HepG2 (cell line): Measurements from ENCODE around the gene PDZD7. TPM values are rescaled to one million over a fixed set of nuclear protein-coding genes. Genes with fewer than 3 reads are reported as not detected.

Source experiments
- AKAP8 ChIP-seq: sonication (generic); formaldehyde crosslinking; IDR thresholded peaks from 2 replicates; pipeline ENCODE4 v1.5.1; 2020; ENCODE audit warnings: mild to moderate bottlenecking, missing genetic modification reagents
- GFI1 ChIP-seq: sonication (generic); formaldehyde crosslinking; IDR thresholded peaks from 2 replicates; pipeline ENCODE4 v1.5.0; 2020; ENCODE audit warnings: missing genetic modification reagents, mild to moderate bottlenecking, borderline replicate concordance
- HIVEP1 ChIP-seq: sonication (generic); formaldehyde crosslinking; IDR thresholded peaks from 2 replicates; pipeline ENCODE4 v1.4.0; 2020; ENCODE audit warnings: mild to moderate bottlenecking, missing genetic modification reagents
- MLLT10 ChIP-seq: sonication (generic); formaldehyde crosslinking; IDR thresholded peaks from 2 replicates; pipeline ENCODE4 v1.4.0; 2020; ENCODE audit warnings: missing genetic modification reagents
- NCOA1 ChIP-seq: sonication (generic); formaldehyde crosslinking; IDR thresholded peaks from 2 replicates; pipeline ENCODE4 v1.9.0; 2021; ENCODE audit warnings: missing genetic modification reagents
- NR2F2 ChIP-seq: IDR thresholded peaks from 2 replicates; pipeline ENCODE4 v1.6.1; 2012; ENCODE audit warnings: low read depth, inconsistent platforms, borderline replicate concordance
- PHB2 ChIP-seq: fragments of 450-650 bp; IDR thresholded peaks from 2 replicates; pipeline ENCODE4 v1.6.1; 2018; ENCODE audit not compliant: partially characterized antibody
- PHF20 ChIP-seq: sonication (generic); formaldehyde crosslinking; IDR thresholded peaks from 2 replicates; pipeline ENCODE4 v1.5.0; 2020; ENCODE audit warnings: mild to moderate bottlenecking, missing genetic modification reagents
- SMAD1 ChIP-seq: sonication (generic); formaldehyde crosslinking; IDR thresholded peaks from 2 replicates; pipeline ENCODE4 v1.4.0; 2020; ENCODE audit warnings: missing genetic modification reagents, low read depth, mild to moderate bottlenecking, borderline replicate concordance
- SRSF1 ChIP-seq: fragments of 200-400 bp; formaldehyde crosslinking; optimal IDR thresholded peaks from 2 replicates; pipeline ENCODE3; 2017; ENCODE audit warnings: mild to moderate bottlenecking, low read depth, low read length, moderate library complexity
- TOE1 ChIP-seq: sonication (generic); formaldehyde crosslinking; IDR thresholded peaks from 2 replicates; pipeline ENCODE4 v1.4.0; 2020; ENCODE audit warnings: mild to moderate bottlenecking, missing genetic modification reagents
- ZNF20 ChIP-seq: sonication (generic); formaldehyde crosslinking; IDR thresholded peaks from 2 replicates; pipeline ENCODE4 v1.4.0; 2020; ENCODE audit warnings: mild to moderate bottlenecking, moderate library complexity, missing genetic modification reagents
- ZNF251 ChIP-seq: sonication (generic); formaldehyde crosslinking; IDR thresholded peaks from 2 replicates; pipeline ENCODE4 v1.9.0; 2021; ENCODE audit warnings: mild to moderate bottlenecking, missing genetic modification reagents
- ZNF30 ChIP-seq: sonication (generic); formaldehyde crosslinking; IDR thresholded peaks from 2 replicates; pipeline ENCODE4 v1.5.0; 2020; ENCODE audit warnings: mild to moderate bottlenecking, missing genetic modification reagents
- ZNF333 ChIP-seq: sonication (generic); formaldehyde crosslinking; IDR thresholded peaks from 2 replicates; pipeline ENCODE4 v1.4.0; 2020; ENCODE audit warnings: mild to moderate bottlenecking, missing genetic modification reagents, borderline replicate concordance
- ZNF567 ChIP-seq: sonication (generic); formaldehyde crosslinking; IDR thresholded peaks from 2 replicates; pipeline ENCODE4 v1.8.1; 2023; ENCODE audit warnings: mild to moderate bottlenecking, missing genetic modification reagents, borderline replicate concordance
- ZNF747 ChIP-seq: sonication (generic); formaldehyde crosslinking; IDR thresholded peaks from 2 replicates; pipeline ENCODE4 v1.8.1; 2023; ENCODE audit warnings: missing genetic modification reagents, mild to moderate bottlenecking, borderline replicate concordance
- ZNF790 ChIP-seq: sonication (generic); formaldehyde crosslinking; IDR thresholded peaks from 2 replicates; pipeline ENCODE4 v1.8.0; 2022; ENCODE audit warnings: missing genetic modification reagents, mild to moderate bottlenecking, borderline replicate concordance
- polyA plus RNA-seq, 8 experiments: library from polyadenylated mRNA; depleted of rRNA in 3 of 8; stranded (reverse) in 7 of 8; unstranded in 1 of 8; fragments of >200 nt; fragmentation: Illumina TruSeq in 4 of 8; extraction: Trizol in 4 of 8; gene quantifications; 2 replicates each; pipeline versions ENCODE4 v1.2.1 to v1.2.3, GENCODE V29; 2011 to 2016; ENCODE audit warnings: low read depth in 4 of 8, missing spikeins in 1 of 8, mixed read lengths in 1 of 8; ENCODE audit not compliant: insufficient read depth in 1 of 8
- total RNA-seq, 5 experiments: library from RNA; depleted of rRNA; stranded (reverse); fragments of >200 nt; fragmentation: Illumina TruSeq; extraction: Trizol; gene quantifications; 2 replicates each; pipeline ENCODE4 v1.2.3, GENCODE V29; 2016; ENCODE audit warnings: low read depth in 1 of 5
- TF ChIP-seq, protein P1 (sequence below): sonication (generic); formaldehyde crosslinking; IDR thresholded peaks from 2 replicates; pipeline ENCODE4 v1.5.0; 2020; ENCODE audit warnings: mild to moderate bottlenecking, missing genetic modification reagents, borderline replicate concordance
- TF ChIP-seq, protein P2 (sequence below): IDR thresholded peaks from 2 replicates; pipeline ENCODE4 v1.6.1; 2012; ENCODE audit warnings: low read length, improper control_type of control experiment
- TF ChIP-seq, protein P3 (sequence below): sonication (generic); formaldehyde crosslinking; IDR thresholded peaks from 2 replicates; pipeline ENCODE4 v1.8.0; 2022; ENCODE audit warnings: missing genetic modification reagents, low read depth, mild to moderate bottlenecking, borderline replicate concordance
- TF ChIP-seq, protein P4 (sequence below): sonication (generic); formaldehyde crosslinking; IDR thresholded peaks from 2 replicates; pipeline ENCODE4 v1.4.0; 2020; ENCODE audit warnings: mild to moderate bottlenecking, missing genetic modification reagents
- TF ChIP-seq, protein P5 (sequence below): sonication (generic); formaldehyde crosslinking; IDR thresholded peaks from 2 replicates; pipeline ENCODE4 v1.5.0; 2020; ENCODE audit warnings: missing genetic modification reagents, mild to moderate bottlenecking, borderline replicate concordance

The PDZD7 gene
- total and polyA plus RNA-seq, 2 of the 13 experiments (the other 11 are each of a cell fraction or from before 2014, with no cell fraction given) = 0.58 to 0.73 TPM

DNA sequence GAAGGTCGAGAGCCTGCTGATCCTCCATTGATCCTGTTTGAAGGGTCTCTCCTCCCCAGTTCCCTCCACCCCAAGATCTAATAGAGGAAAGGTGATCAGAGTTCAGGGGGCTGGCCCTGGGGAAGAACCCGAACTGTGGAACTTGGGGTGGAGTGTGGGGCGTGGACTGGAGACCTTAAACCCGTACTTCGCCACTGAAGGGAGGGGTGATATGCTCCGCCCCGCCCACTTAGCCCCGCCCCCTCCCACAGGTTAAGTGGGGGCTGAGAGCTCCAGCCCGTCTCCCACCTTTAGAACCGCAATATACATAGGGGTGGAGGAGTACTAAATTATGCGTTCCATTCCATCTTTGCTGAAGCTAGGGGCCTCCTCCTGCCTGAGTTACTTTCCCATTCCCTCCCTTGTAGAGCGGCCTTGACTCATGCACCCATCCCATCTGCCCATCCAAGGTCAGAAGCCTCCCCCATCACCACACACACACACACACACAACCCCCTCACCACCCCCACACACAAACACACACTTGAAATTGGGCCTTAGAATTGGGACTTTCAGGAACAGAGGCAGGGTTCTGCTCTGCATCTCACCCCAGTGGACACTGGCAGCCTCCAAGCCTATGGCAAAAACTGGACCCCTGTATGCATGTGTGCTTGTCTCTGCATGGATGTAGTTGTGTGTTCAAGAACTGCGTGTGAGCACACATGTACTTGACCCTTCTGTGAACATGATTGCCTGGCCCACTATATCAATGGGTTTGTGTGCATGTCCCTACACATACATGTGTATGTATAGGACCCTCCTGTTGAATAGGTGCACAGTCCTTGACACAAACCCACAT lies 60.6 kb downstream of the PDZD7 start (continued):
- TF ChIP-seq, protein P1, sequence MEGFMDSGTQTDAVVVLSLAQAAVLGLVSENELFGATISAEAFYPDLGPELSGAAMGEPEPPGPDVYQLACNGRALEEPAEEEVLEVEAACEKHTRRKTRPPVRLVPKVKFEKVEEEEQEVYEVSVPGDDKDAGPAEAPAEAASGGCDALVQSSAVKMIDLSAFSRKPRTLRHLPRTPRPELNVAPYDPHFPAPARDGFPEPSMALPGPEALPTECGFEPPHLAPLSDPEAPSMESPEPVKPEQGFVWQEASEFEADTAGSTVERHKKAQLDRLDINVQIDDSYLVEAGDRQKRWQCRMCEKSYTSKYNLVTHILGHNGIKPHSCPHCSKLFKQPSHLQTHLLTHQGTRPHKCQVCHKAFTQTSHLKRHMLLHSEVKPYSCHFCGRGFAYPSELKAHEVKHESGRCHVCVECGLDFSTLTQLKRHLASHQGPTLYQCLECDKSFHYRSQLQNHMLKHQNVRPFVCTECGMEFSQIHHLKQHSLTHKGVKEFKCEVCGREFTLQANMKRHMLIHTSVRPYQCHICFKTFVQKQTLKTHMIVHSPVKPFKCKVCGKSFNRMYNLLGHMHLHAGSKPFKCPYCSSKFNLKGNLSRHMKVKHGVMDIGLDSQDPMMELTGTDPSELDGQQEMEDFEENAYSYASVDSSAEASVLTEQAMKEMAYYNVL = peak; percentile 81
- TF ChIP-seq SMAD1 (CRISPR knock-in tag) (no peak), NCOA1 (no peak), ZNF333 (CRISPR knock-in tag) (no peak), SRSF1 (no peak), AKAP8 (CRISPR knock-in tag) (0 out of 2 replicates have a peak, but pooled peaks have one; percentile 76), ZNF251 (CRISPR knock-in tag) (no peak), GFI1 (CRISPR knock-in tag) (no peak), ZNF20 (CRISPR knock-in tag) (no peak), ZNF790 (CRISPR knock-in tag) (no peak), ZNF747 (no peak), MLLT10 (CRISPR knock-in tag) (no peak), ZNF30 (CRISPR knock-in tag) (no peak; the same call in 1 of the 2 replicates), PHF20 (CRISPR knock-in tag) (no peak), TOE1 (CRISPR knock-in tag) (no peak), ZNF567 (CRISPR knock-in tag) (no peak), PHB2 (no peak), HIVEP1 (CRISPR knock-in tag) (peak; percentile 22), NR2F2 (no peak)
- TF ChIP-seq, protein P2, sequence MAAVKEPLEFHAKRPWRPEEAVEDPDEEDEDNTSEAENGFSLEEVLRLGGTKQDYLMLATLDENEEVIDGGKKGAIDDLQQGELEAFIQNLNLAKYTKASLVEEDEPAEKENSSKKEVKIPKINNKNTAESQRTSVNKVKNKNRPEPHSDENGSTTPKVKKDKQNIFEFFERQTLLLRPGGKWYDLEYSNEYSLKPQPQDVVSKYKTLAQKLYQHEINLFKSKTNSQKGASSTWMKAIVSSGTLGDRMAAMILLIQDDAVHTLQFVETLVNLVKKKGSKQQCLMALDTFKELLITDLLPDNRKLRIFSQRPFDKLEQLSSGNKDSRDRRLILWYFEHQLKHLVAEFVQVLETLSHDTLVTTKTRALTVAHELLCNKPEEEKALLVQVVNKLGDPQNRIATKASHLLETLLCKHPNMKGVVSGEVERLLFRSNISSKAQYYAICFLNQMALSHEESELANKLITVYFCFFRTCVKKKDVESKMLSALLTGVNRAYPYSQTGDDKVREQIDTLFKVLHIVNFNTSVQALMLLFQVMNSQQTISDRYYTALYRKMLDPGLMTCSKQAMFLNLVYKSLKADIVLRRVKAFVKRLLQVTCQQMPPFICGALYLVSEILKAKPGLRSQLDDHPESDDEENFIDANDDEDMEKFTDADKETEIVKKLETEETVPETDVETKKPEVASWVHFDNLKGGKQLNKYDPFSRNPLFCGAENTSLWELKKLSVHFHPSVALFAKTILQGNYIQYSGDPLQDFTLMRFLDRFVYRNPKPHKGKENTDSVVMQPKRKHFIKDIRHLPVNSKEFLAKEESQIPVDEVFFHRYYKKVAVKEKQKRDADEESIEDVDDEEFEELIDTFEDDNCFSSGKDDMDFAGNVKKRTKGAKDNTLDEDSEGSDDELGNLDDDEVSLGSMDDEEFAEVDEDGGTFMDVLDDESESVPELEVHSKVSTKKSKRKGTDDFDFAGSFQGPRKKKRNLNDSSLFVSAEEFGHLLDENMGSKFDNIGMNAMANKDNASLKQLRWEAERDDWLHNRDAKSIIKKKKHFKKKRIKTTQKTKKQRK = no peak
- TF ChIP-seq, protein P3, sequence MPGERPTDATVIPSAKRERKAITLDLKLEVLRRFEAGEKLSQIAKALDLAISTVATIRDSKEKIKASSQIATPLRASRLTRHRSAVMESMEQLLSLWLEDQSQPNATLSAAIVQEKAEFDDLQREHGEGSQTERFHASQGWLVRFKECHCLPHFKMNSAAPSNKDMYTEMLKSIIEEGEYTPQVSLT = no peak
- TF ChIP-seq, protein P4, sequence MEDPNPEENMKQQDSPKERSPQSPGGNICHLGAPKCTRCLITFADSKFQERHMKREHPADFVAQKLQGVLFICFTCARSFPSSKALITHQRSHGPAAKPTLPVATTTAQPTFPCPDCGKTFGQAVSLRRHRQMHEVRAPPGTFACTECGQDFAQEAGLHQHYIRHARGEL (CRISPR knock-in tag) = no peak
- TF ChIP-seq, protein P5, sequence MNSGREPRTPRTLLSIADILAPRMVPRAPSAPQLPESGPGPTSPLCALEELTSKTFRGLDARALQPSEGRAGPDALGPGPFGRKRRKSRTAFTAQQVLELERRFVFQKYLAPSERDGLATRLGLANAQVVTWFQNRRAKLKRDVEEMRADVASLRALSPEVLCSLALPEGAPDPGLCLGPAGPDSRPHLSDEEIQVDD (CRISPR knock-in tag) = no peak
